ENCODE data around the gene TMEM163. TPM values are rescaled to one million over a fixed set of nuclear protein-coding genes. Genes with fewer than 3 reads are reported as not detected.
A peak's percentile ranks its signal among the peaks of the same experiment; 100 is the strongest.

The TMEM163 gene
- total RNA-seq, 6 experiments from 2014 or later = 0.06 to 0.20 (median 0.07) TPM; not detected in 3

- no peak overlapping the region for H3K27ac ChIP-seq
- TF ChIP-seq, protein P1, sequence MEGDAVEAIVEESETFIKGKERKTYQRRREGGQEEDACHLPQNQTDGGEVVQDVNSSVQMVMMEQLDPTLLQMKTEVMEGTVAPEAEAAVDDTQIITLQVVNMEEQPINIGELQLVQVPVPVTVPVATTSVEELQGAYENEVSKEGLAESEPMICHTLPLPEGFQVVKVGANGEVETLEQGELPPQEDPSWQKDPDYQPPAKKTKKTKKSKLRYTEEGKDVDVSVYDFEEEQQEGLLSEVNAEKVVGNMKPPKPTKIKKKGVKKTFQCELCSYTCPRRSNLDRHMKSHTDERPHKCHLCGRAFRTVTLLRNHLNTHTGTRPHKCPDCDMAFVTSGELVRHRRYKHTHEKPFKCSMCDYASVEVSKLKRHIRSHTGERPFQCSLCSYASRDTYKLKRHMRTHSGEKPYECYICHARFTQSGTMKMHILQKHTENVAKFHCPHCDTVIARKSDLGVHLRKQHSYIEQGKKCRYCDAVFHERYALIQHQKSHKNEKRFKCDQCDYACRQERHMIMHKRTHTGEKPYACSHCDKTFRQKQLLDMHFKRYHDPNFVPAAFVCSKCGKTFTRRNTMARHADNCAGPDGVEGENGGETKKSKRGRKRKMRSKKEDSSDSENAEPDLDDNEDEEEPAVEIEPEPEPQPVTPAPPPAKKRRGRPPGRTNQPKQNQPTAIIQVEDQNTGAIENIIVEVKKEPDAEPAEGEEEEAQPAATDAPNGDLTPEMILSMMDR (IDR thresholded peaks at IDR 0.05) = no peak
- no peak overlapping the region for H3K4me3 ChIP-seq
- ATAC-seq (peak in 2 of 4 donors; percentile 25 to 47), DNase-seq (no peak)
- H3K36me3 ChIP-seq = no peaks in the 10 kb centered on the region
- intact Hi-C loops (cut with DNase I) = no loop called here
- no peaks in the 10 kb centered on the region for H3K27me3 ChIP-seq
- H3K4me1 ChIP-seq = peaks cover 0 to 12% (median 0%) of the 10 kb centered on the region in 4 donors
- H3K9me3 ChIP-seq = no peaks in the 10 kb centered on the region
- WGBS (ENCODE audit: insufficient coverage, low coverage, low lambda C conversion rate, missing lambda C conversion rate) = no CpG with 5 or more reads among the region's 11 CpGs
Measured at GRCh38 chr2:134443814-134444480, 274.9 kb downstream of the TMEM163 start.

DNA sequence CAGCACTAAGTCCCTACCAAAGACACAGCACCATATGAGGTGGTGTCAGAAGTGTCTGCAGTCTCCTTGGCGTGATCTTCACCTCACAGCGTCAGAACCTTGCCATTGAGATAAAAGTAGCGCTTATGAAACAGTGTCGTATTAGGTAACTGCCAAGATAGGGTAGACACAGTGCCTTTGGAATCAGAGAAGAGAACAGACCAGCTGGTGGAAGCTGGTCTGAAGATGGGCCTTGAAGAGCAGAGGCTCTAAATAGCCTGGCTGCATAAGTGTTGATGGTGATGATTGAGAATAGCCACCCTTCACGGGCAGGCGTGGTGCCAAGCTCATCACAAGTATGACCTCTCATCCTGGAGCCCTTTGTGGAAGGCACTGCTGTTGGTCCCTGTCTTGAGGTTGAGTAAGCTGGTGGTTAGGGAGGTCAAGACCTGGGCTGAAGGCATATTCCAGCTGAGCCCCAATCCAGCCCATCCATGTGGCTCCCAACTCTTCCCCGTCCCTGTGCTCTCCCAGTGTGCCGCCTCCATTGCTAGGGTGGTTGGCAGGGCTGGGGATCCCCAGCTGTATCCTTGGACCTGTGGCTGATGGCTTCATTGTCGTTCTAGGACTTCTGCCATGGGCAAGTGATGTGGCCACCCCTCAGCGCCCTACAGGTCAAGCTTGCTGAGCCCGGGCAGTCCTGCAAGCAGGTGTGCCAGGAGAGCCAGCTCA lies 277.5 kb downstream of the TMEM163 start:
- Histone ChIP-seq H3K27ac (no peak overlapping the region), H3K36me3 (no peaks in the 10 kb centered on the region), H3K4me1 (peaks cover 0 to 12% (median 0%) of the 10 kb centered on the region in 4 donors), H3K27me3 (no peaks in the 10 kb centered on the region), H3K9me3 (no peaks in the 10 kb centered on the region), H3K4me3 (no peak overlapping the region)
- 93% methylated on average over 4 of the region's 11 CpGs for WGBS (ENCODE audit: insufficient coverage, low coverage, low lambda C conversion rate, missing lambda C conversion rate)
- no peak for DNase-seq
- ATAC-seq = no peak
- intact Hi-C loops (cut with DNase I) = no loop called here
- no peak for TF ChIP-seq POLR2A (IDR thresholded peaks at IDR 0.05)
- TF ChIP-seq, protein P1 (IDR thresholded peaks at IDR 0.05) = no peak

- intact Hi-C loops (cut with DNase I) = no loop called here
- DNase-seq = no peak
- no peak for TF ChIP-seq POLR2A (IDR thresholded peaks at IDR 0.05)
- no peak for ATAC-seq
- Histone ChIP-seq H3K4me1 (peaks cover 0 to 15% (median 0%) of the 10 kb centered on the region in 4 donors), H3K9me3 (no peaks in the 10 kb centered on the region), H3K36me3 (no peaks in the 10 kb centered on the region), H3K4me3 (no peak overlapping the region), H3K27me3 (no peaks in the 10 kb centered on the region), H3K27ac (no peak overlapping the region)
- WGBS (ENCODE audit: insufficient coverage, low coverage, low lambda C conversion rate, missing lambda C conversion rate) = 97% methylated on average over 15 of the region's 16 CpGs
Measured at GRCh38 chr2:134440336-134440909, 278.4 kb downstream of the TMEM163 start.

GRCh38 chr2:134438371-134438770 lies 280.4 kb downstream of the TMEM163 start:
- WGBS (ENCODE audit: insufficient coverage, low coverage, low lambda C conversion rate, missing lambda C conversion rate) = 33% methylated on average over 1 of the region's 3 CpGs
- intact Hi-C loops (cut with DNase I) = no loop called here
- Histone ChIP-seq H3K36me3 (no peaks in the 10 kb centered on the region), H3K27ac (no peak overlapping the region), H3K27me3 (no peaks in the 10 kb centered on the region), H3K4me1 (peaks cover 0 to 21% (median 5%) of the 10 kb centered on the region in 4 donors), H3K4me3 (no peak overlapping the region), H3K9me3 (no peaks in the 10 kb centered on the region)
- DNase-seq (no peak), ATAC-seq (no peak)
- TF ChIP-seq, protein P1 (IDR thresholded peaks at IDR 0.05) = no peak
- TF ChIP-seq POLR2A (IDR thresholded peaks at IDR 0.05) = no peak

DNA sequence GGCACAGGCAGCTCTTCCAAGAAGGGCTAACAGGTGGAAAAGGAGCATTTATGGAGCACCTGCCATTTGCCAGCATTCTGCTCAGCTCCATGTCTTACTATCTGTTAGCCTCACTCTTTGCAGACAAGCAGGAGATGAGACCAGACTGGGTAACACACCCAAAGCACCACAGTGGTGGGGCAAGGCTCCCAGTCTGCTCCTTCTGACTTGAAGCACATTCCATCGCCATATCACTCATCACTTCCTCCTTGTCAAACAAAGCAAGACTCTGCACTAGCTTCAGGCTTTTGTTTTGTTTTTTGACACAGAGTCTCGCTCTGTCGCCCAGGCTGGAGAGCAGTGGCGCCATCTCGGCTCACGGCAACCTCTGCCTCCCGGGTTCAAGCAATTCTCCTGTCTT lies 282.1 kb downstream of the TMEM163 start:
- no peak for ATAC-seq
- DNase-seq = no peak
- 88% methylated on average over 3 of the region's 7 CpGs for WGBS (ENCODE audit: insufficient coverage, low coverage, low lambda C conversion rate, missing lambda C conversion rate)
- Histone ChIP-seq H3K9me3 (no peaks in the 10 kb centered on the region), H3K4me3 (no peak overlapping the region), H3K27me3 (no peaks in the 10 kb centered on the region), H3K36me3 (no peaks in the 10 kb centered on the region), H3K27ac (no peak overlapping the region), H3K4me1 (peaks cover 0 to 35% (median 13%) of the 10 kb centered on the region in 4 donors)
- intact Hi-C loops (cut with DNase I) = no loop called here
- TF ChIP-seq, protein P1 (IDR thresholded peaks at IDR 0.05) = no peak
- TF ChIP-seq POLR2A (IDR thresholded peaks at IDR 0.05) = no peak
